Urinary bladder (tissue), 2 donors: ENCODE results near the gene OR4D1. TPM values are rescaled to one million over a fixed set of nuclear protein-coding genes. Genes with fewer than 3 reads are reported as not detected.

Experiments used
- polyA plus RNA-seq: library from polyadenylated mRNA; stranded (reverse); fragments of 200-250 nt; gene quantifications from one replicate; pipeline ENCODE4 v1.2.3, GENCODE V29; 2013
- total RNA-seq: library from RNA; depleted of rRNA; stranded (reverse); fragments of >200 nt; gene quantifications from one replicate; pipeline ENCODE4 v1.2.3, GENCODE V29; 2014
- donor health status: healthy.

The OR4D1 gene
- total and polyA plus RNA-seq, 2 donors: not detected

Other genes starting within 250 kb of the OR4D1 start
- 14.9 TPM for gene CUEDC1, start 193.0 kb upstream of the OR4D1 start, total RNA-seq
- 57.1 TPM for gene CUEDC1, start 193.0 kb upstream of the OR4D1 start, polyA plus RNA-seq
- gene VEZF1, start 160.1 kb upstream of the OR4D1 start, total RNA-seq: 84.5 TPM
- 58.7 TPM for gene VEZF1, start 160.1 kb upstream of the OR4D1 start, polyA plus RNA-seq
- 317 TPM for gene SRSF1, start 141.1 kb upstream of the OR4D1 start, total RNA-seq
- 122 TPM for gene SRSF1, start 141.1 kb upstream of the OR4D1 start, polyA plus RNA-seq
- 16.8 TPM for gene DYNLL2, start 65.0 kb upstream of the OR4D1 start, total RNA-seq
- 38.5 TPM for gene DYNLL2, start 65.0 kb upstream of the OR4D1 start, polyA plus RNA-seq
- gene OR4D2, start 18.6 kb downstream of the OR4D1 start, total RNA-seq: not detected
- not detected for gene OR4D2, start 18.6 kb downstream of the OR4D1 start, polyA plus RNA-seq
- 0.11 TPM for gene EPX, start 44.3 kb downstream of the OR4D1 start, total RNA-seq
- gene EPX, start 44.3 kb downstream of the OR4D1 start, polyA plus RNA-seq: not detected
- 14.0 TPM for gene MKS1, start 70.9 kb downstream of the OR4D1 start, total RNA-seq
- gene MKS1, start 70.9 kb downstream of the OR4D1 start, polyA plus RNA-seq: 11.6 TPM
- not detected for gene LPO, start 90.2 kb downstream of the OR4D1 start, total RNA-seq
- gene LPO, start 90.2 kb downstream of the OR4D1 start, polyA plus RNA-seq: not detected
- gene MPO, start 132.6 kb downstream of the OR4D1 start, total RNA-seq: 1.0 TPM
- gene MPO, start 132.6 kb downstream of the OR4D1 start, polyA plus RNA-seq: 0.30 TPM
- gene TSPOAP1, start 180.4 kb downstream of the OR4D1 start, total RNA-seq: 7.4 TPM
- gene TSPOAP1, start 180.4 kb downstream of the OR4D1 start, polyA plus RNA-seq: 19.1 TPM
- 41.9 TPM for gene SUPT4H1, start 203.8 kb downstream of the OR4D1 start, total RNA-seq
- 98.3 TPM for gene SUPT4H1, start 203.8 kb downstream of the OR4D1 start, polyA plus RNA-seq